Adipocyte (in vitro differentiated cells): ENCODE measurements around the gene TEX9.
"Not testable (repeated sequence)": the region's sequence is repeated elsewhere in the genome, so short reads cannot be mapped to it uniquely, and the experiment has no call there.

ENCODE experiments used
- DNase-seq: peaks from one replicate; pipeline ENCODE4 v3.0.0-alpha.2; 2015; ENCODE audit warnings: low read depth
- H3K27me3 ChIP-seq: replicated peaks from 2 replicates; pipeline ENCODE4 v1.7.0; 2013; ENCODE audit warnings: mild to moderate bottlenecking, low read length, moderate library complexity; ENCODE audit not compliant: control insufficient read depth, insufficient read depth
- H3K36me3 ChIP-seq: 2 replicates; pipeline ENCODE4 v1.7.0; 2013; ENCODE audit warnings: low read length, mild to moderate bottlenecking, moderate library complexity; ENCODE audit not compliant: control insufficient read depth, insufficient read depth, severe bottlenecking
- H3K4me1 ChIP-seq: 2 replicates; pipeline ENCODE4 v1.7.0; 2013; ENCODE audit warnings: mild to moderate bottlenecking, low read length, moderate library complexity; ENCODE audit not compliant: control insufficient read depth, insufficient read depth
- H3K4me3 ChIP-seq: 2 replicates; pipeline ENCODE4 v1.7.0; 2013; ENCODE audit warnings: mild to moderate bottlenecking, low read length, moderate library complexity
- H3K9ac ChIP-seq: 2 replicates; pipeline ENCODE4 v1.7.0; 2013; ENCODE audit warnings: mild to moderate bottlenecking, low read length, moderate library complexity
- H3K9me3 ChIP-seq: 2 replicates; pipeline ENCODE4 v1.7.0; 2013; ENCODE audit warnings: mild to moderate bottlenecking, low read length, moderate library complexity; ENCODE audit not compliant: control insufficient read depth

The TEX9 gene

DNA sequence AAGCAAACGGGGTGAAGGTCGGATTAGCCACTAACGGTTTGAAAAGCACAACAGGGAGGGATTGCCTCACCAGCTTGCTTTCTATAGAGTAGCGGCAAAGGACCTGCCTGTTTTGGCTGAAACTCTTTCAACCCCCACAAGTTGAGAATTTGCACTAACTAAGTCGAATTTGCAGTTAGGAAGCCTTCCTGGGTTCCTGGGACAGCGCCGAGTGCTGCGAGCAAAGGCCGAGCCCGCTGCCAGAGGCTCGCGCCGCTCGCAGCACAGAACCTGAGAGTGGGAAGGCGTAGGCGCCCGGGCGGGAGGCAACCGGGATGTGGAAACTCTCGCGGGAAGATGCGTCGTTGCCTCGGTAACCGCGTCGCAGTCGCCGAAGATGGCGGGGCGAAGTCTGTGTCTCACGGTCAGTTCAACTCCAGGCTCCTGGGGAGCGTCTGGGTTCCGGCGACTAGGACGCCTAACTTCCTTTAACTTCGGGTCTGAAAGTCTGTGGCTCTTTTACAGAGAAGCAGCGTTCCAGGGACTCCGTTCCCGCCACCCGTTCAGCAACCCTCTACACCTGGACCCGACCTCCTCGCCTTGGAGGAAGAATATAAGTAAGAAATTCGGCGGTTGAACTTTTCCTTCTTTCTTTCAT lies at the start of gene TEX9:
TSS of gene TEX9 (plus strand) at position 352 of the 637 bp plus-strand sequence. CDS start at position 377, 25 bp downstream.
- Histone ChIP-seq H3K36me3 (no peaks in the 10 kb centered on the region), H3K4me3 (peak within 1 kb of the TSS; percentile 98), H3K27me3 (no peaks in the 10 kb centered on the region), H3K4me1 (peaks cover 13% of the 10 kb centered on the region), H3K9me3 (peaks cover 4% of the 10 kb centered on the region), H3K9ac (peak within 1 kb of the TSS; percentile 92)
- DNase-seq: peak; percentile 96

- not testable (repeated sequence) for H3K27me3 ChIP-seq, H3K9me3 ChIP-seq, H3K4me1 ChIP-seq, H3K4me3 ChIP-seq, H3K36me3 ChIP-seq, H3K9ac ChIP-seq, DNase-seq
These were observed 48.7 kb upstream of the TEX9 start for GRCh38 chr15:56316561-56316960.

GRCh38 chr15:56320316-56320715 lies 44.9 kb upstream of the TEX9 start:
- no peak for DNase-seq

DNA sequence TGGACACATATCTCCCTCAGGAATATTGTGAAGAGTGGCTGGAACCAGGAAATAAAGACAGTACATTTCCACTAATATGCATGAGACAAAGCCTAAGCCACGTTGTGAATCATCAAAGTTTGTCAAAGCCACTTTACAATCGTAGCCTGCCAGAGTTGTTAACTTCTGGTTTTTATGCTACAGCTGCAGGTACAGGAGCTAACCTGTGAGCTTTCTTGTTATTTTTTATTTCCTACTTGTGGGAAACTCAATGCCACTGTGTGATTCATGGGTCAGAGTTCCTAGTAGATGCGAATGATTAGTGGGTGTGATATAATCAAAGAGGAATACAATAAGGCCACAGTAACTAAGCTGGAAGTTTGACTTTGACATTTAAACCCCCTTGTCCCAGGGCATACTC lies 44.4 kb upstream of the TEX9 start:
- H3K9me3 ChIP-seq: peaks cover 8% of the 10 kb centered on the region
- peaks cover 7% of the 10 kb centered on the region for H3K4me1 ChIP-seq
- DNase-seq: no peak
- no peaks in the 10 kb centered on the region for H3K27me3 ChIP-seq
- H3K4me3 ChIP-seq: no peak overlapping the region
- no peaks in the 10 kb centered on the region for H3K36me3 ChIP-seq
- no peak overlapping the region for H3K9ac ChIP-seq

More at GRCh38 chr15:56320316-56320715, 44.9 kb upstream of the TEX9 start:
- Histone ChIP-seq H3K9ac (no peak overlapping the region), H3K27me3 (no peaks in the 10 kb centered on the region), H3K9me3 (peaks cover 8% of the 10 kb centered on the region), H3K4me3 (no peak overlapping the region), H3K36me3 (no peaks in the 10 kb centered on the region), H3K4me1 (peaks cover 7% of the 10 kb centered on the region)

- H3K4me3 ChIP-seq: no peak overlapping the region
- H3K36me3 ChIP-seq: no peaks in the 10 kb centered on the region
- H3K9ac ChIP-seq: no peak overlapping the region
- DNase-seq: no peak
- H3K27me3 ChIP-seq: no peaks in the 10 kb centered on the region
- peaks cover 7% of the 10 kb centered on the region for H3K4me1 ChIP-seq
- H3K9me3 ChIP-seq: peaks cover 8% of the 10 kb centered on the region
These were observed 42.8 kb upstream of the TEX9 start for GRCh38 chr15:56322444-56322843.

DNA sequence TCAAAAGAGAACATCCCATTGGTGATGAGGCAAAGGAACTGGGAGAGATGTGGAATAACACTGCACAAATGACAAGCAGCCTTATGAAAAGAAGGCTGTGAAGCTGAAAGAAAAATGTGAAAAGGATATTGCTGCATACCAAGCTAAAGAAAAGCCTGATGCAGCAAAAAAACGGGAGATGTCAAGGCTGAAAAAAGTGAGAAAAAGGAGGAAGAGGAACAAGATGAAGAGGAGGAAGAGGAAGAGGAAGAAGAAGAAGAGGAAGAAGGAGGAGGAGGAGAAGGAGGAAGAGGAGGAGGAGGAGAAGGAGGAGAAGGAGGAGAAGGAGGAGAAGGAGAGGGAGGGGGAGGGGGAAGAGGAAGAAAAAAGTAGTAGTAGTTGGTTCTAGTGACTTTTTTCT lies 41.8 kb upstream of the TEX9 start:
- Histone ChIP-seq H3K36me3 (no peaks in the 10 kb centered on the region), H3K4me1 (peaks cover 7% of the 10 kb centered on the region), H3K9me3 (no peaks in the 10 kb centered on the region), H3K27me3 (no peaks in the 10 kb centered on the region), H3K9ac (no peak overlapping the region), H3K4me3 (no peak overlapping the region)
- no peak for DNase-seq

DNA sequence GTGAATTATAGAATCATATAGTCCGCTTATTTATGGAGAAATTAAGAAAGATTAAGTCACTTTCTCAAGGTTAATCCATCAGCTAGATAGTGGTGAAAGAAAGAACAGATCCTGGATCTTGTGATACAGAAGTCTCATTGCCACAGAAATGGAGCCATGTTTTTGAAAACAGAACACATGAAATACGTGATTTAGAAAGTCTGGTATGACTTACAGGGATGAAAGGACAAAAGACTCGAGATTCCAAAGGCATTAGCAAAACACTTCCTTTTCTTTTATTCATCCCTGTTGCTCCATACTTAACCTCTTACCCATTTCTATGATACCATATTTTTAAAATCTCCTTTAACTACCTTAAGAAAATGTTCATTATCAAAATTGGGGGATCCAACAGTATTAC lies 40.0 kb upstream of the TEX9 start:
- Histone ChIP-seq H3K36me3 (no peaks in the 10 kb centered on the region), H3K4me1 (peaks cover 7% of the 10 kb centered on the region), H3K9me3 (peaks cover under 1% of the 10 kb centered on the region), H3K9ac (no peak overlapping the region), H3K4me3 (peak overlapping the region; percentile 28), H3K27me3 (no peaks in the 10 kb centered on the region)
- peak; percentile 28 for DNase-seq

GRCh38 chr15:56327721-56328502 lies 37.3 kb upstream of the TEX9 start:
- H3K27me3 ChIP-seq: no peaks in the 10 kb centered on the region
- H3K9me3 ChIP-seq: peaks cover 8% of the 10 kb centered on the region
- no peak overlapping the region for H3K4me3 ChIP-seq
- H3K9ac ChIP-seq: no peak overlapping the region
- H3K36me3 ChIP-seq: no peaks in the 10 kb centered on the region
- peaks cover 7% of the 10 kb centered on the region for H3K4me1 ChIP-seq
- no peak for DNase-seq

- H3K36me3 ChIP-seq: no peaks in the 10 kb centered on the region
- H3K4me1 ChIP-seq: peaks cover 4% of the 10 kb centered on the region
- no peak overlapping the region for H3K9ac ChIP-seq
- H3K9me3 ChIP-seq: no peaks in the 10 kb centered on the region
- no peaks in the 10 kb centered on the region for H3K27me3 ChIP-seq
- H3K4me3 ChIP-seq: no peak overlapping the region
- DNase-seq: no peak
These were observed 28.0 kb upstream of the TEX9 start for GRCh38 chr15:56337084-56337725.

DNA sequence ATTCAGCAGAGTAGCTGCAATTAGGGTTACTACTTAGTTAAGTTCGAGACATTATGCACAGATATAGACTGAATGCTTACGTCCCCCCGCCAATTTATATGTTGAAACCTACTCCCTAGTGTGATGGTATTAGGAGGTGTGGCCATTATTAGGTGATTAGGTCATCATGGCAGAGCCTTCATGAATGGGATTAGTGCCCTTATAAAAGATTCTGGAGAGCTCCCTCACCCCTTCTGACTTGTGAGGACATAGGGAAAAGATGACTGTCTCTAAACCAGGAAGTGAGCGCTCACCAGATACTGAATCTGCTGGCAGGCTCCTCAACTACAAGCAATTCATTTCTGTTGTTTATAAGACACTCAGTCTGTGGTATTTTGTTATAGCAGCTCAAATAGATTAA lies 25.6 kb upstream of the TEX9 start:
- H3K4me3 ChIP-seq: no peak overlapping the region
- peaks cover 9% of the 10 kb centered on the region for H3K9me3 ChIP-seq
- peaks cover 11% of the 10 kb centered on the region for H3K4me1 ChIP-seq
- no peaks in the 10 kb centered on the region for H3K27me3 ChIP-seq
- no peaks in the 10 kb centered on the region for H3K36me3 ChIP-seq
- DNase-seq: no peak
- H3K9ac ChIP-seq: no peak overlapping the region

- H3K4me1 ChIP-seq: peaks cover 11% of the 10 kb centered on the region
- H3K27me3 ChIP-seq: no peaks in the 10 kb centered on the region
- no peak for DNase-seq
- no peak overlapping the region for H3K9ac ChIP-seq
- no peaks in the 10 kb centered on the region for H3K36me3 ChIP-seq
- H3K4me3 ChIP-seq: no peak overlapping the region
- peaks cover 9% of the 10 kb centered on the region for H3K9me3 ChIP-seq
These were observed 24.0 kb upstream of the TEX9 start for GRCh38 chr15:56341201-56341600.
